ENCODE results near the gene TUBGCP3. TPM values are rescaled to one million over a fixed set of nuclear protein-coding genes. Genes with fewer than 3 reads are reported as not detected.

The TUBGCP3 gene
- total RNA-seq, 1 experiment from 2014 or later: 13.7 TPM

- BruUV-seq (replicated peaks): no TSS peak
- intact Hi-C loops (cut with micrococcal nuclease; ENCODE audit: unreplicated experiment): no loop called here
- CTCF ChIA-PET: no interaction called here
- DNase-seq: no peak
- Mint-ChIP-seq H3K27ac (ENCODE audit: unreplicated experiment) (no peak overlapping the region), H3K36me3 (ENCODE audit: insufficient read depth, unreplicated experiment) (no peaks in the 10 kb centered on the region), H3K27me3 (ENCODE audit: unreplicated experiment) (no peaks in the 10 kb centered on the region), H3K4me1 (ENCODE audit: low read depth, unreplicated experiment) (no peaks in the 10 kb centered on the region), H3K4me3 (ENCODE audit: low read depth, unreplicated experiment) (no peak overlapping the region), H3K9me3 (ENCODE audit: low read depth, unreplicated experiment) (no peaks in the 10 kb centered on the region)
- no peak for TF ChIP-seq CTCF (IDR thresholded peaks at IDR 0.05; ENCODE audit: unreplicated experiment)
These were observed 30.5 kb upstream of the TUBGCP3 start for GRCh38 chr13:112618501-112618900.

- CTCF ChIA-PET: no interaction called here
- Mint-ChIP-seq H3K4me3 (ENCODE audit: low read depth, unreplicated experiment) (no peak overlapping the region), H3K9me3 (ENCODE audit: low read depth, unreplicated experiment) (no peaks in the 10 kb centered on the region), H3K27ac (ENCODE audit: unreplicated experiment) (no peak overlapping the region), H3K4me1 (ENCODE audit: low read depth, unreplicated experiment) (no peaks in the 10 kb centered on the region), H3K36me3 (ENCODE audit: insufficient read depth, unreplicated experiment) (no peaks in the 10 kb centered on the region), H3K27me3 (ENCODE audit: unreplicated experiment) (no peaks in the 10 kb centered on the region)
- DNase-seq: no peak
- TF ChIP-seq CTCF (IDR thresholded peaks at IDR 0.05; ENCODE audit: unreplicated experiment): no peak
- intact Hi-C loops (cut with micrococcal nuclease; ENCODE audit: unreplicated experiment): no loop called here
- no TSS peak for BruUV-seq (replicated peaks)
These were observed 29.9 kb upstream of the TUBGCP3 start for GRCh38 chr13:112617754-112618375.

- TF ChIP-seq CTCF (IDR thresholded peaks at IDR 0.05; ENCODE audit: unreplicated experiment): no peak
- peak; percentile 12 for DNase-seq
- Mint-ChIP-seq H3K4me3 (ENCODE audit: low read depth, unreplicated experiment) (no peak overlapping the region), H3K36me3 (ENCODE audit: insufficient read depth, unreplicated experiment) (no peaks in the 10 kb centered on the region), H3K9me3 (ENCODE audit: low read depth, unreplicated experiment) (no peaks in the 10 kb centered on the region), H3K27ac (ENCODE audit: unreplicated experiment) (no peak overlapping the region), H3K27me3 (ENCODE audit: unreplicated experiment) (no peaks in the 10 kb centered on the region), H3K4me1 (ENCODE audit: low read depth, unreplicated experiment) (no peaks in the 10 kb centered on the region)
- CTCF ChIA-PET: no interaction called here
- BruUV-seq (replicated peaks): no TSS peak
- intact Hi-C loops (cut with micrococcal nuclease; ENCODE audit: unreplicated experiment): no loop called here
These were observed 28.8 kb upstream of the TUBGCP3 start for GRCh38 chr13:112616586-112617362.

- no peaks in the 10 kb centered on the region for H3K9me3 Mint-ChIP-seq (ENCODE audit: low read depth, unreplicated experiment)
- DNase-seq: no peak
- BruUV-seq (replicated peaks): no TSS peak
- H3K36me3 Mint-ChIP-seq (ENCODE audit: insufficient read depth, unreplicated experiment): no peaks in the 10 kb centered on the region
- intact Hi-C loops (cut with micrococcal nuclease; ENCODE audit: unreplicated experiment): no loop called here
- no peaks in the 10 kb centered on the region for H3K27me3 Mint-ChIP-seq (ENCODE audit: unreplicated experiment)
- no peaks in the 10 kb centered on the region for H3K4me1 Mint-ChIP-seq (ENCODE audit: low read depth, unreplicated experiment)
- H3K27ac Mint-ChIP-seq (ENCODE audit: unreplicated experiment): no peak overlapping the region
- CTCF ChIA-PET: no interaction called here
- H3K4me3 Mint-ChIP-seq (ENCODE audit: low read depth, unreplicated experiment): no peak overlapping the region
- no peak for TF ChIP-seq CTCF (IDR thresholded peaks at IDR 0.05; ENCODE audit: unreplicated experiment)
These were observed 27.4 kb upstream of the TUBGCP3 start for GRCh38 chr13:112615391-112615790.
